ENCODE measurements around the gene DOCK10.

Gene DOCK10

DNA sequence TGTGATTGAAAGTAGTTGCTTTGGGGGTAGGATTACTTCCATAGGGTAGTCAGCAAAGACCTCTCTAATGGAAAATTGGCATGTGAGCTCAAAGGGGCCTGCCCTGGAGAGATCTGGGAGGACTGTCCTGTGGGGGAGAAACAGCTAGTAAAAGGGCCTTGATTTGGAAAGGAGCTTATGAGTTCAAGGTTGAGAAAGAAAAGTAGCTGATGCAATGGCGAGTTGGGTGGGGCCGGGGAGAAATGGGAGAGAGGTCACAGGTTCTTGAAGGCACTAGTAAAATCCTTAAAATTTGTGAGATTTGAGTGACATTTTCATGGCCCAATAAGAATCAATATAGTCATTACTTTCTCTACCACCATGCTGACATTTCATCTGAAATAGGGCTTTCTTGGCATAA lies 244.1 kb downstream of the DOCK10 start:
- H3K4me3 ChIP-seq (ENCODE audit: low read depth, low read length) = no peak overlapping the region
- ChIA-PET POLR2A (no interaction called here), CTCF (interaction anchor here (0.6 to 1.4 kb wide), 3 partner anchors 9 to 811 kb away, joined by 4 to 5 read pairs (median 4); no protein-coding TSS in a partner anchor)
- H3K4me1 ChIP-seq (ENCODE audit: control insufficient read depth, insufficient read depth, low read length) = no peaks in the 10 kb centered on the region
- no peak overlapping the region for H3K27ac ChIP-seq (ENCODE audit: extremely low read depth, low read depth, low read length)
- no peaks in the 10 kb centered on the region for H3K36me3 ChIP-seq (ENCODE audit: control insufficient read depth in 2 of 2, insufficient read depth in 1 of 2, low read length in 2 of 2)
- no peaks in the 10 kb centered on the region for H3K9me3 ChIP-seq (ENCODE audit: control insufficient read depth, insufficient read depth, low read depth, low read length)
- no peak for TF ChIP-seq WT1 (tag by site-specific recombination; IDR thresholded peaks at IDR 0.05)

GRCh38 chr2:224796695-224797305 lies 245.5 kb downstream of the DOCK10 start:
- no peak overlapping the region for H3K4me3 ChIP-seq (ENCODE audit: low read depth, low read length)
- no peak overlapping the region for H3K27ac ChIP-seq (ENCODE audit: extremely low read depth, low read depth, low read length)
- H3K36me3 ChIP-seq (ENCODE audit: control insufficient read depth in 2 of 2, insufficient read depth in 1 of 2, low read length in 2 of 2) = no peaks in the 10 kb centered on the region
- TF ChIP-seq, protein P1, sequence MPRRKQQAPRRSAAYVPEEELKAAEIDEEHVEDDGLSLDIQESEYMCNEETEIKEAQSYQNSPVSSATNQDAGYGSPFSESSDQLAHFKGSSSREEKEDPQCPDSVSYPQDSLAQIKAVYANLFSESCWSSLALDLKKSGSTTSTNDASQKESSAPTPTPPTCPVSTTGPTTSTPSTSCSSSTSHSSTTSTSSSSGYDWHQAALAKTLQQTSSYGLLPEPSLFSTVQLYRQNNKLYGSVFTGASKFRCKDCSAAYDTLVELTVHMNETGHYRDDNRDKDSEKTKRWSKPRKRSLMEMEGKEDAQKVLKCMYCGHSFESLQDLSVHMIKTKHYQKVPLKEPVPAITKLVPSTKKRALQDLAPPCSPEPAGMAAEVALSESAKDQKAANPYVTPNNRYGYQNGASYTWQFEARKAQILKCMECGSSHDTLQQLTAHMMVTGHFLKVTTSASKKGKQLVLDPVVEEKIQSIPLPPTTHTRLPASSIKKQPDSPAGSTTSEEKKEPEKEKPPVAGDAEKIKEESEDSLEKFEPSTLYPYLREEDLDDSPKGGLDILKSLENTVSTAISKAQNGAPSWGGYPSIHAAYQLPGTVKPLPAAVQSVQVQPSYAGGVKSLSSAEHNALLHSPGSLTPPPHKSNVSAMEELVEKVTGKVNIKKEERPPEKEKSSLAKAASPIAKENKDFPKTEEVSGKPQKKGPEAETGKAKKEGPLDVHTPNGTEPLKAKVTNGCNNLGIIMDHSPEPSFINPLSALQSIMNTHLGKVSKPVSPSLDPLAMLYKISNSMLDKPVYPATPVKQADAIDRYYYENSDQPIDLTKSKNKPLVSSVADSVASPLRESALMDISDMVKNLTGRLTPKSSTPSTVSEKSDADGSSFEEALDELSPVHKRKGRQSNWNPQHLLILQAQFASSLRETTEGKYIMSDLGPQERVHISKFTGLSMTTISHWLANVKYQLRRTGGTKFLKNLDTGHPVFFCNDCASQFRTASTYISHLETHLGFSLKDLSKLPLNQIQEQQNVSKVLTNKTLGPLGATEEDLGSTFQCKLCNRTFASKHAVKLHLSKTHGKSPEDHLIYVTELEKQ (tag by site-specific recombination; IDR thresholded peaks at IDR 0.05; ENCODE audit: borderline replicate concordance) = no peak
- TF ChIP-seq ZNF175 (tag by site-specific recombination; IDR thresholded peaks at IDR 0.05) = no peak
- TF ChIP-seq ZSCAN23 (tag by site-specific recombination; IDR thresholded peaks at IDR 0.05) = no peak
- no peak for TF ChIP-seq ZNF169 (tag by site-specific recombination; IDR thresholded peaks at IDR 0.05)
- TF ChIP-seq ZNF311 (tag by site-specific recombination; IDR thresholded peaks at IDR 0.05; ENCODE audit: borderline replicate concordance) = no peak
- TF ChIP-seq ZNF654 (tag by site-specific recombination; IDR thresholded peaks at IDR 0.05; ENCODE audit: low read depth) = no peak
- ChIA-PET POLR2A (no interaction called here), CTCF (interaction anchor here (0.6 to 1.4 kb wide), 3 partner anchors 8 to 1878 kb away, joined by 3 to 5 read pairs (median 4); no protein-coding TSS in a partner anchor)
- H3K4me1 ChIP-seq (ENCODE audit: control insufficient read depth, insufficient read depth, low read length) = no peaks in the 10 kb centered on the region
- no peaks in the 10 kb centered on the region for H3K9me3 ChIP-seq (ENCODE audit: control insufficient read depth, insufficient read depth, low read depth, low read length)

DNA sequence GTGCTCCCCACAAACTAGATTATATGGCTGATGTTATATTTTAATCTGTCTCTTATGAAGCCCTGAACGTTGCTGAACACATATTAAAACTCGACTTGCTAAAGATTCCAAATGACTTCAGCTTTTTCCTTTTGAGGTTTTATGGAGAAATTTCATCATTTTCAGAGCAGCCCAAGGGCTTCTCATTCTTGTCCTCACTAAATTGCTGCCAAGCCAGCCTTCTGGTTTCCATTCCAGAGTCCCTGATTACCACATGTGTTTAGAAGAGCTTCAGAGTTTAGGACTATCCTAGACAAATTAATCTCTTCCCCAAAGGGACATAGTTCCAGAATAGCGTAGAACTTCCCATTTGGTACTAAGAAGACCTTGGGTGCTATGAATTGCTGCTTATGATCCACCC lies 248.3 kb downstream of the DOCK10 start:
- ChIA-PET CTCF (interaction anchor here (0.6 to 1.4 kb wide), 4 partner anchors 16 to 926 kb away, joined by 3 to 5 read pairs (median 3); no protein-coding TSS in a partner anchor), POLR2A (no interaction called here)
- Histone ChIP-seq H3K4me3 (ENCODE audit: low read depth, low read length) (no peak overlapping the region), H3K36me3 (ENCODE audit: control insufficient read depth in 2 of 2, insufficient read depth in 1 of 2, low read length in 2 of 2) (no peaks in the 10 kb centered on the region), H3K9me3 (ENCODE audit: control insufficient read depth, insufficient read depth, low read depth, low read length) (no peaks in the 10 kb centered on the region), H3K4me1 (ENCODE audit: control insufficient read depth, insufficient read depth, low read length) (no peaks in the 10 kb centered on the region), H3K27ac (ENCODE audit: extremely low read depth, low read depth, low read length) (no peak overlapping the region)
- TF ChIP-seq ZNF2 (tag by site-specific recombination; IDR thresholded peaks at IDR 0.05) = no peak
- TF ChIP-seq KLF1 (tag by site-specific recombination; IDR thresholded peaks at IDR 0.05) = no peak
- no peak for TF ChIP-seq ZNF701 (tag by site-specific recombination; IDR thresholded peaks at IDR 0.05)
- TF ChIP-seq ZNF776 (tag by site-specific recombination; IDR thresholded peaks at IDR 0.05; ENCODE audit: borderline replicate concordance) = no peak
- TF ChIP-seq ZNF157 (tag by site-specific recombination; IDR thresholded peaks at IDR 0.05) = no peak
- TF ChIP-seq IKZF3 (tag by site-specific recombination; IDR thresholded peaks at IDR 0.05) = no peak
- no peak for TF ChIP-seq ZNF223 (tag by site-specific recombination; IDR thresholded peaks at IDR 0.05)
- TF ChIP-seq, protein P2, sequence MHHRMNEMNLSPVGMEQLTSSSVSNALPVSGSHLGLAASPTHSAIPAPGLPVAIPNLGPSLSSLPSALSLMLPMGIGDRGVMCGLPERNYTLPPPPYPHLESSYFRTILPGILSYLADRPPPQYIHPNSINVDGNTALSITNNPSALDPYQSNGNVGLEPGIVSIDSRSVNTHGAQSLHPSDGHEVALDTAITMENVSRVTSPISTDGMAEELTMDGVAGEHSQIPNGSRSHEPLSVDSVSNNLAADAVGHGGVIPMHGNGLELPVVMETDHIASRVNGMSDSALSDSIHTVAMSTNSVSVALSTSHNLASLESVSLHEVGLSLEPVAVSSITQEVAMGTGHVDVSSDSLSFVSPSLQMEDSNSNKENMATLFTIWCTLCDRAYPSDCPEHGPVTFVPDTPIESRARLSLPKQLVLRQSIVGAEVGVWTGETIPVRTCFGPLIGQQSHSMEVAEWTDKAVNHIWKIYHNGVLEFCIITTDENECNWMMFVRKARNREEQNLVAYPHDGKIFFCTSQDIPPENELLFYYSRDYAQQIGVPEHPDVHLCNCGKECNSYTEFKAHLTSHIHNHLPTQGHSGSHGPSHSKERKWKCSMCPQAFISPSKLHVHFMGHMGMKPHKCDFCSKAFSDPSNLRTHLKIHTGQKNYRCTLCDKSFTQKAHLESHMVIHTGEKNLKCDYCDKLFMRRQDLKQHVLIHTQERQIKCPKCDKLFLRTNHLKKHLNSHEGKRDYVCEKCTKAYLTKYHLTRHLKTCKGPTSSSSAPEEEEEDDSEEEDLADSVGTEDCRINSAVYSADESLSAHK (tag by site-specific recombination; IDR thresholded peaks at IDR 0.05) = no peak
- no peak for TF ChIP-seq ZNF660 (tag by site-specific recombination; IDR thresholded peaks at IDR 0.05)
- no peak for TF ChIP-seq ZNF138 (tag by site-specific recombination; IDR thresholded peaks at IDR 0.05; ENCODE audit: borderline replicate concordance)
- no peak for TF ChIP-seq ZNF544 (tag by site-specific recombination; IDR thresholded peaks at IDR 0.05)
- TF ChIP-seq ZNF830 (tag by site-specific recombination; IDR thresholded peaks at IDR 0.05; ENCODE audit: low read depth) = no peak
- no peak for TF ChIP-seq ZNF274 (IDR thresholded peaks at IDR 0.05; ENCODE audit: low read length)
- no peak for TF ChIP-seq ZNF274 (tag by site-specific recombination; IDR thresholded peaks at IDR 0.05; ENCODE audit: borderline replicate concordance)
- no peak for TF ChIP-seq SCRT2 (tag by site-specific recombination; IDR thresholded peaks at IDR 0.05)
- TF ChIP-seq, protein P3, sequence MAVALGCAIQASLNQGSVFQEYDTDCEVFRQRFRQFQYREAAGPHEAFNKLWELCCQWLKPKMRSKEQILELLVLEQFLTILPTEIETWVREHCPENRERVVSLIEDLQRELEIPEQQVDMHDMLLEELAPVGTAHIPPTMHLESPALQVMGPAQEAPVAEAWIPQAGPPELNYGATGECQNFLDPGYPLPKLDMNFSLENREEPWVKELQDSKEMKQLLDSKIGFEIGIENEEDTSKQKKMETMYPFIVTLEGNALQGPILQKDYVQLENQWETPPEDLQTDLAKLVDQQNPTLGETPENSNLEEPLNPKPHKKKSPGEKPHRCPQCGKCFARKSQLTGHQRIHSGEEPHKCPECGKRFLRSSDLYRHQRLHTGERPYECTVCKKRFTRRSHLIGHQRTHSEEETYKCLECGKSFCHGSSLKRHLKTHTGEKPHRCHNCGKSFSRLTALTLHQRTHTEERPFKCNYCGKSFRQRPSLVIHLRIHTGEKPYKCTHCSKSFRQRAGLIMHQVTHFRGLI (tag by site-specific recombination; IDR thresholded peaks at IDR 0.05) = no peak
